GM19372 (cell line): Measurements from ENCODE around the gene IFIT2.
"Not testable (repeated sequence)": the region's sequence is repeated elsewhere in the genome, so short reads cannot be mapped to it uniquely, and the experiment has no call there.

Experiments used
- ATAC-seq: cut with Tn5 transposase; IDR thresholded peaks from one replicate; pipeline ENCODE4 v1.9.1; 2021; ENCODE audit warnings: mild to moderate bottlenecking, low read depth, moderate library complexity; ENCODE audit not compliant: unreplicated experiment

IFIT2 gene

DNA sequence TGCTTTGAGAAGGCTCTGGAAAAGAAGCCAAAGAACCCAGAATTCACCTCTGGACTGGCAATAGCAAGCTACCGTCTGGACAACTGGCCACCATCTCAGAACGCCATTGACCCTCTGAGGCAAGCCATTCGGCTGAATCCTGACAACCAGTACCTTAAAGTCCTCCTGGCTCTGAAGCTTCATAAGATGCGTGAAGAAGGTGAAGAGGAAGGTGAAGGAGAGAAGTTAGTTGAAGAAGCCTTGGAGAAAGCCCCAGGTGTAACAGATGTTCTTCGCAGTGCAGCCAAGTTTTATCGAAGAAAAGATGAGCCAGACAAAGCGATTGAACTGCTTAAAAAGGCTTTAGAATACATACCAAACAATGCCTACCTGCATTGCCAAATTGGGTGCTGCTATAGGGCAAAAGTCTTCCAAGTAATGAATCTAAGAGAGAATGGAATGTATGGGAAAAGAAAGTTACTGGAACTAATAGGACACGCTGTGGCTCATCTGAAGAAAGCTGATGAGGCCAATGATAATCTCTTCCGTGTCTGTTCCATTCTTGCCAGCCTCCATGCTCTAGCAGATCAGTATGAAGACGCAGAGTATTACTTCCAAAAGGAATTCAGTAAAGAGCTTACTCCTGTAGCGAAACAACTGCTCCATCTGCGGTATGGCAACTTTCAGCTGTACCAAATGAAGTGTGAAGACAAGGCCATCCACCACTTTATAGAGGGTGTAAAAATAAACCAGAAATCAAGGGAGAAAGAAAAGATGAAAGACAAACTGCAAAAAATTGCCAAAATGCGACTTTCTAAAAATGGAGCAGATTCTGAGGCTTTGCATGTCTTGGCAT is 4.8 kb downstream of the IFIT2 start:
- no peak for ATAC-seq

GRCh38 chr10:89307269-89307577 is 5.4 kb downstream of the IFIT2 start:
- ATAC-seq = no peak

GRCh38 chr10:89308266-89308665 is 6.4 kb downstream of the IFIT2 start:
- no peak for ATAC-seq

GRCh38 chr10:89308736-89309135 is 6.9 kb downstream of the IFIT2 start:
- ATAC-seq = no peak

DNA sequence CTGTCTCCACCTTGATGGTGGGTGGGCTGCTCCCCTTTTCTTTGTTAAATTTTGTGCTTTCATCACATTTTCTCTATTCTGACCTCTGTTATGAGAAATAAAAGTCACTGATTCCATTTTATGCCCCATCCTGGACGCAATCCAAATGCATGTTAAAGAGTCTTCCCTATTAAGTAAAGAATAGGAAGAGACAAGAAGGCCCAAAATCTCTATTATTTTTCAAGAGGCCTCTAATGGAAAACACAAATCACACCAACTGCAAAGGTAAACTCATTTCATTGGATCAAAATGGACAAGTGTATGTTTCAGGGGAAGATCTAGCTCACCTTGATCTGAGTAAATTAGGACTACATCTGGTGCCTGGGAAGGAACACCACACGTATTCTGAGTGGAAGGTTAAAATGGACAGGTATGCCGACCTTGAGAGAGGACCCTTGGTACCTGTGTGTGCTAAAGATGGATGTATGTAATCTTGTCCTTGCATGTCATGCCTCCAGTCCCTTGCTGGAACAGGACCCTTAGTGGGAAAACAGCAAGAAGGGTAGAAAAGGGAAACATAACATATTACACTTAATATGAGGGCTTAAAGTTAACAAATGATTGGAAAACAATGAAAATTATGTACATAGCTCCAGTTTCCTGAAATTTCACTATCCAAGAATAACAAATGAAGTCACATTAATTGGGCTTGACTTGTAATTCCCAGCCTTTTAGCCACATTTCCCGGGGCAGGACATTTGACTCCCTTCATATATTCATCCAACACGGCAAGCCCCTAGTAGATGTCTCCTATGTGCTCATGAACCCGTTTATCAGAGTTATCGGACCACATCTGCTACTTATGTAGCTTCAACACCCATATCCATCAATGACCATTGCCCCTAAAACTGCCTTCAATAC is 7.6 kb downstream of the IFIT2 start:
- no peak for ATAC-seq

GRCh38 chr10:89310056-89310893 is 8.4 kb downstream of the IFIT2 start:
- ATAC-seq = no peak

DNA sequence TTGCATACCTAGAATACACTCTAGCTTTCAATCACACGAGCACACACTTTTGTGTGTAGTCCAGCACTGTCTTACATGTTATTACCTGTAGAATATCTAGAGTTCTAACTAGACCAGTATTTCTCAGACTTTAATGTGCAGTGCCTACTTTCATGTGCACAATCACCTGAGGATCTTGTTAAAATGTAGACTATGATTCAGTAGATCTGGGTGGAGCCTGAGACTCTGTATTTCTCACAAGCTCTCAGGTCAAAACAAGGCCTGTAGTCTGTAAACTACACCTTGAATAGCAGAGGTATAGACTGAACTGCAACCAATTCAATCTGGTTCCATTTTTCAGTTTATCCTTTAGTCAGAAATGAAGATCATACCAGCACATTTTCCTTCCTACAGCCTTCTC is 11.1 kb downstream of the IFIT2 start:
- no peak for ATAC-seq

- ATAC-seq = no peak
Measured at GRCh38 chr10:89314676-89315075, 12.8 kb downstream of the IFIT2 start.

DNA sequence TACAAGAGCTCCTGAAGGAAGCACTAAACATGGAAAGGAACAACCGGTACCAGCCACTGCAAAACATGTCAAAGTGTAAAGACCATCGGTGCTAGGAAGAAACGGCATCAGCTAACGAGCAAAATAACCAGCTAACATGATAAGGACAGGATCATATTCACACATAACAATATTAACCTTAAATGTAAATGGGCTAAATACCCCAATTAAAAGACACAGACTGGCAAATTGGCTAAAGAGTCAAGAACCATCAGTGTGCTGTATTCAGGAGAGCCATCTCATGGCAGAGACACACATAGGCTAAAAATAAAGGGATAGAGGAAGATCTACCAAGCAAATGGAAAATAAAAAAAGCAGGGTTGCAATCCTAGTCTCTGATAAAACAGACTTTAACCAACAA is 16.2 kb downstream of the IFIT2 start:
- not testable (repeated sequence) for ATAC-seq

GRCh38 chr10:89325081-89325480 is 23.2 kb downstream of the IFIT2 start:
- not testable (repeated sequence) for ATAC-seq

DNA sequence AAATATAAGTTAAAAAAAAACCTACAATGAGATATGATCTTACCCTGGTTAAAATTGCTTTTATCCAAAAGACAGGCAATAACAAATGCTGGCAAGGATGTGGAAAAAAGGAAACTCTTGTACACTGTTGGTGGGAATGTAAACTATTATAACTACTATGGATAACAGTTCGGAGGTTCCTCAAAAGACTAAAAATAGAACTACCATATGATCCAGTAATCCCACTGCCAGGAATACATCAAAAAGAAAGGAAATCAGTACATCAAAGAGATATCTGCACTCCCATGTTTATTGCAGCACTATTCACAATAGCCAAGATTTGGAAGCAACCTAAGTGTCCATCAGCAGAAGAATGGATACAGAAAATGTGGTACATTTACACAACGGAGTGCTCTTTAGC is 24.0 kb downstream of the IFIT2 start:
- not testable (repeated sequence) for ATAC-seq

DNA sequence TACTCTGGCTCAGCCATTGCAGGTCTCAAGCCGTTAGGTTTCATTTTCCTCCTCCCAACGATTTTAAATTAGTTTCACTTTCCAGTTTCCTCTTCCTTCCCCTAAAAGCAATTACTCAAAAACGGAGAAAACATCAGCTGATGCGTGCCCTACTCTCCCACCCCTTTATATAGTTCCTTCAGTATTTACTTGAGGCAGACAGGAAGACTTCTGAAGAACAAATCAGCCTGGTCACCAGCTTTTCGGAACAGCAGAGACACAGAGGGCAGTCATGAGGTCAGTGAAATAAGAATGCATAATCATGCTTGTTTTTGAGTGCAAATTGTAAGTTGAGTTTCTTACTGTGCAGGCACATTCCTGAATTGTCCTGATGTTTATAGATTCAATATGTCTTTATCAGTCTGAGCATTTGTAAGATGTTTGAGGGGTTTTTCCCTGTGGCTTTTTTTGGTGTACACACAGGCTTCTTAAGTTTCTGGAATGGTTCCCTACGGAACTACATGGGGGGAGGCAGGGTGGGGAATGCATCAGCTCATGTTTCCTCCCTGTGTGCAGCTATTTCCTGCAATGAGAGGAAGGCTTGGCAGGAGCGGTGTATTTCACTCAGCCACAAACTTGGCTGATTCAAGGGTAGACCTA is 26.1 kb downstream of the IFIT2 start, which contains the start of gene IFIT3:
TSS of gene IFIT3 (plus strand) at position 195 of the 639 bp plus-strand sequence. CDS start at position 272, 77 bp downstream.
- no peak for ATAC-seq

- ATAC-seq = no peak
Measured at GRCh38 chr10:89329151-89329550, 27.3 kb downstream of the IFIT2 start.

DNA sequence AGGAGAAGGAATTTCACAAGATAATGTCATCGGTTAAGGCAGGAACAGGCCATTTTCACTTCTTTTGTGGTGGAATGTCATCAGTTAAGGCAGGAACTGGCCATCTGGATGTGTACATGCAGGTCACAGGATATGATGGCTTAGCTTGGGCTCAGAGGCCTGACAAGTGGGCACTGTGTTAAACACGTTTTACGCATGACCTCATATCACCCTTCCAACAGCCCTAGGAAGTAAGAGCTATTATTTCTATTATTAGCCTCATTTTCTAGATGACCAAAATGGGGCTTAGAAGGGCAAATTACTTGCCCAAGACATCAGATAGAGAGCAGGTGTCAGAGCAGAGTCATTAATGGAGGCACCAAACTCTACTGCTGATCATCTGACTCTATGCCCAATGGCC is 28.2 kb downstream of the IFIT2 start:
- not testable (repeated sequence) for ATAC-seq

GRCh38 chr10:89330537-89331212 is 28.8 kb downstream of the IFIT2 start:
- ATAC-seq = no peak

DNA sequence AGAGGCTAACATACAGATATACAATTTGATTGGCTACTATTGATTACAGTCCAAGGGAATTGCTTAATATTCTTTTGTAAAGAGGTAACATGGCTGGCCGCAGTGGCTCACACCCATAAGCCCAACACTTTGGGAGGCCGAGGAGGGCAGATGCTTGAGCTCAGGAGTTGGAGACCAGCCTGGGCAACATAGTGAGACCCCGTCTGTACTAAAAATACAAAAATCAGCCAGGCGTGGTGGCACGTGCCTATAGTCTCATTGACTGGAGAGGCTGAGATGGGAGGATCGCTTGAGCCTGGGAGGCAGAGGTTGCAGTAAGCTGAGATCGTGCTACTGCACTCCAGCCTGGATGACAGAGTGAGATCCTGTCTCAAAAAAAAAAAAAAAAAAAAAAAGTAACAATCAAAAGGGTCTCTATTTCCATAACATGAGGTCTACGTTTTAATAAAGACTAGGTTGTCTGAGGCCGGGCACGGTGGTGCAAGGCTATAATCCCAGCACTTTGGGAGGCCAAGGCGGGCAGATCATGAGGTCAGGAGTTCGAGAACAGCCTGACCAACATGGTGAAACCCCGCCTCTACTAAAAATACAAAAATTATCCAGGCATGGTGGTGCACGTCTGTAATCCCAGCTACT is 29.8 kb downstream of the IFIT2 start:
- ATAC-seq = not testable (repeated sequence)

DNA sequence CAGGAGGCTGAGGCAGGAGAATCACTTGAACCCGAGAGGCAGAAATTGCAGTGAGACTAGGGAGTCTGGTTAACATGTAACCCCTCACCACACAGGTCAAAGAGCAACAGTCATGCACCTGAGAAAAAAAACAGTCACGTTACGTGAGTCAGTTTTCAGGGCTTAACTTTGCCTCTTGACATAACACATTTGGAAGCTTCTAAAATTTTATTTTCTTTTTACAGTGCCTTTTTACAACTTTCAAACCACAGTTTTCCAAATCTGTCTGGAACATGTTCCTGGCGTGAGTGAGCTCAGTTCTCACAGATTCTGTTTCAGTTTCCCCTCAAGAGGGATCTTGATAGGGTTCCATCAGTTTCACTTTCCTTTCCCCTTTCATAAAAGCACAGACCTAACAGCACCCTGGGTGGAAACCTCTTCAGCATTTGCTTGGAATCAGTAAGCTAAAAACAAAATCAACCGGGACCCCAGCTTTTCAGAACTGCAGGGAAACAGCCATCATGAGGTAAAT is 30.3 kb downstream of the IFIT2 start:
- ATAC-seq = peak; percentile 51

DNA sequence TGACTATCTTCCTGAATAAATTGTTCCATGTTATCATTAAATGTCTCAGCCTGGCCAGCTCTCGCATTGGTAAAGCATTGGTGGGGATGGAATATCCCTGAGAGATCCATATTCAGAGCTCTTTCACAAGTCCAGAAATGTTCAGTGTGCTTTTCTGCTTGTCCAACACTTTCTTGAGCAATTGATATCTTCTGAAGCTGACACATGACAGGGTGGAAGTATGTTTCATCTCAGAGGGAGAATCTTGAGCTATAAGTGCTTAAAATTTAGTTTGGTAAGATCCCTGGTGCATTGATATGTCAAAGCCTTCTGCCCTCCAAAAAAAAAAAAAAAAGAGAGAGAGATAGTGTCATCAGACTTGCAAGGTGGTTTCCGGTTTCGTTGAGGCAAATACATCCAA is 33.4 kb downstream of the IFIT2 start:
- ATAC-seq = no peak

- ATAC-seq = no peak
Measured at GRCh38 chr10:89336241-89336640, 34.4 kb downstream of the IFIT2 start.
